IMR-90 (cell line): ENCODE measurements around the gene CNKSR3. TPM values are rescaled to one million over a fixed set of nuclear protein-coding genes. Genes with fewer than 3 reads are reported as not detected.

Source experiments
- ATAC-seq: fragments of 200-7000 bp; cut with Tn5 transposase; 2 replicates; pipeline ENCODE4 v1.9.1; 2020; ENCODE audit warnings: low read depth, mild to moderate bottlenecking, moderate library complexity
- BruUV-seq: library from RNA; stranded (reverse); fragments of 400-500 nt; replicated peaks from 2 replicates; lab custom pipeline; 2021; lab: Mats Ljungman, UMichigan
- CTCF ChIA-PET: fragments of 300-600 bp; formaldehyde crosslinking; extraction: SDS; loops from one replicate; lab custom pipeline; 2021; ENCODE audit warnings: antibody characterized with exemption; lab: Yijun Ruan, JAX
- POLR2A ChIA-PET: fragments of 300-600 bp; sonication (Branson Sonifier 250); formaldehyde crosslinking; loops from one replicate; lab custom pipeline; 2022; ENCODE audit warnings: antibody characterized with exemption; ENCODE audit not compliant: unreplicated experiment; lab: Charles Lee
- DNase-seq: peaks from one replicate; pipeline ENCODE4 v3.0.0; 2013
- H2AFZ ChIP-seq: replicated peaks from 2 replicates; pipeline ENCODE3; 2013; ENCODE audit warnings: low read length, mild to moderate bottlenecking; ENCODE audit not compliant: poor library complexity
- H2AK5ac ChIP-seq: 2 replicates; pipeline ENCODE4 v1.6.1; 2013; ENCODE audit warnings: low read depth, low read length, inconsistent platforms
- H2AK9ac ChIP-seq: replicated peaks from 2 replicates; pipeline ENCODE3; 2013; ENCODE audit warnings: mild to moderate bottlenecking, low read depth, low read length, moderate library complexity; ENCODE audit not compliant: poor library complexity
- H2BK120ac ChIP-seq: 2 replicates; pipeline ENCODE4 v1.6.1; 2013; ENCODE audit warnings: low read depth, low read length, inconsistent platforms
- H2BK15ac ChIP-seq: 3 replicates; pipeline ENCODE4 v1.6.1; 2013; ENCODE audit warnings: low read depth, low read length, inconsistent platforms
- H2BK20ac ChIP-seq: 2 replicates; pipeline ENCODE4 v1.6.1; 2013; ENCODE audit warnings: low read depth, mild to moderate bottlenecking, inconsistent platforms, low read length, moderate library complexity
- H2BK5ac ChIP-seq: 2 replicates; pipeline ENCODE4 v1.6.1; 2013; ENCODE audit warnings: mild to moderate bottlenecking, low read depth, low read length, inconsistent platforms; ENCODE audit not compliant: poor library complexity, severe bottlenecking
- H3K14ac ChIP-seq: replicated peaks from 2 replicates; pipeline ENCODE4 v1.6.1; 2013; ENCODE audit warnings: low read depth, low read length, inconsistent platforms
- H3K18ac ChIP-seq: 2 replicates; pipeline ENCODE4 v1.6.1; 2013; ENCODE audit warnings: low read depth, low read length, control low read depth
- H3K23ac ChIP-seq: 2 replicates; pipeline ENCODE4 v1.6.1; 2013; ENCODE audit warnings: low read depth, low read length, inconsistent platforms
- H3K27ac ChIP-seq: 2 replicates; pipeline ENCODE4 v1.5.1; 2013; ENCODE audit warnings: mild to moderate bottlenecking, control low read depth, low read length; ENCODE audit not compliant: insufficient read depth
- H3K27me3 ChIP-seq: 2 replicates; pipeline ENCODE4 v1.6.1; 2013; ENCODE audit warnings: low read length; ENCODE audit not compliant: control insufficient read depth, insufficient read depth
- H3K36me3 ChIP-seq: 2 replicates; pipeline ENCODE4 v1.6.1; 2013; ENCODE audit warnings: low read length, mixed read lengths; ENCODE audit not compliant: control insufficient read depth, insufficient read depth
- H3K4ac ChIP-seq: 2 replicates; pipeline ENCODE4 v1.6.1; 2013; ENCODE audit warnings: low read depth, low read length, inconsistent platforms
- H3K4me1 ChIP-seq: 2 replicates; pipeline ENCODE4 v1.6.1; 2013; ENCODE audit warnings: low read length, mixed read lengths; ENCODE audit not compliant: control insufficient read depth, insufficient read depth
- H3K4me2 ChIP-seq: 2 replicates; pipeline ENCODE4 v1.6.1; 2013; ENCODE audit warnings: low read depth, mild to moderate bottlenecking, control low read depth, low read length, moderate library complexity
- H3K4me3 ChIP-seq: 2 replicates; pipeline ENCODE4 v1.5.1; 2013; ENCODE audit warnings: low read depth, mild to moderate bottlenecking, control low read depth, low read length, moderate library complexity; ENCODE audit not compliant: insufficient read depth
- H3K56ac ChIP-seq: 2 replicates; pipeline ENCODE4 v1.6.1; 2013; ENCODE audit warnings: low read length, inconsistent platforms; ENCODE audit not compliant: insufficient read depth; ENCODE audit errors: extremely low read depth
- H3K79me1 ChIP-seq, 2 experiments: 2 replicates each; pipeline ENCODE4 v1.6.1; 2013; ENCODE audit warnings: low read length in 2 of 2, inconsistent platforms in 1 of 2, low read depth in 1 of 2
- H3K9ac ChIP-seq: 2 replicates; pipeline ENCODE4 v1.6.1; 2013; ENCODE audit warnings: low read depth, low read length, control low read depth
- H3K9me1 ChIP-seq: 2 replicates; pipeline ENCODE4 v1.6.1; 2013; ENCODE audit warnings: low read length, inconsistent platforms; ENCODE audit not compliant: insufficient read depth
- H3K9me3 ChIP-seq: 2 replicates; pipeline ENCODE4 v1.6.1; 2013; ENCODE audit warnings: low read length; ENCODE audit not compliant: control insufficient read depth, insufficient read depth
- H4K20me1 ChIP-seq: 2 replicates; pipeline ENCODE4 v1.6.1; 2013; ENCODE audit warnings: low read length, inconsistent platforms; ENCODE audit not compliant: insufficient read depth
- H4K5ac ChIP-seq: 2 replicates; pipeline ENCODE4 v1.6.1; 2013; ENCODE audit warnings: mild to moderate bottlenecking, low read depth, low read length, control low read depth
- H4K8ac ChIP-seq, 2 experiments: 2 replicates each; pipeline ENCODE4 v1.6.1; 2013; ENCODE audit warnings: low read depth in 2 of 2, low read length in 2 of 2, control low read depth in 1 of 2, inconsistent platforms in 1 of 2
- H4K91ac ChIP-seq: 2 replicates; pipeline ENCODE4 v1.6.1; 2013; ENCODE audit warnings: low read depth, low read length, inconsistent platforms; ENCODE audit not compliant: insufficient read depth
- FOS ChIP-seq: fragments of 150-350 bp; IDR thresholded peaks from 2 replicates; pipeline ENCODE4 v1.6.1; 2016; ENCODE audit warnings: low read depth, low read length
- RAD21 ChIP-seq: IDR thresholded peaks from 2 replicates; pipeline ENCODE4 v1.6.1; 2012; ENCODE audit warnings: low read length, improper control_type of control experiment
- WGBS, 2 experiments: methylation state at CpG; one replicate each; pipeline versions ENCODE4 v1.1.5 to v1.1.7; 2013; ENCODE audit warnings: missing lambda C conversion rate in 2 of 2; ENCODE audit not compliant: insufficient read length in 1 of 2; ENCODE audit errors: extremely low coverage in 2 of 2; 5-methylcytosine and 5-hydroxymethylcytosine counted together
- dilution Hi-C: fragments of 300-500 bp; cut with HindIII; formaldehyde crosslinking; loops from one replicate; pipeline ENCODE4 v1.14.3; 2018; ENCODE audit warnings: low sequenced_read_pairs; ENCODE audit not compliant: unreplicated experiment
- in situ Hi-C: fragments of 300-500 bp; cut with MboI; formaldehyde crosslinking; loops from 3 replicates; pipeline ENCODE4 v1.14.3; 2019; ENCODE audit warnings: low sequenced_read_pairs, inconsistent platforms, mixed read lengths
- intact Hi-C: fragments of 100-400 bp; cut with micrococcal nuclease; formaldehyde crosslinking; loops from 2 replicates; pipeline ENCODE4 v1.10.0; 2022
- polyA plus RNA-seq, 3 experiments: library from polyadenylated mRNA; depleted of rRNA; stranded (reverse); fragments of >200 nt; gene quantifications; 2 replicates each; pipeline ENCODE4 v1.2.3, GENCODE V29; 2012; ENCODE audit warnings: low replicate concordance in 1 of 3
- total RNA-seq: library from RNA; depleted of rRNA; stranded (reverse); fragments of >200 nt; gene quantifications from 2 replicates; pipeline ENCODE4 v1.2.3, GENCODE V29; 2012
- TF ChIP-seq, protein P1 (sequence below): fragments of 150-350 bp; IDR thresholded peaks from 2 replicates; pipeline ENCODE4 v1.6.1; 2017; ENCODE audit warnings: mild to moderate bottlenecking, antibody characterized with exemption, low read length, low read depth
- TF ChIP-seq, protein P2 (sequence below): conservative IDR thresholded peaks from 2 replicates; pipeline ENCODE4 v1.5.1; 2012; ENCODE audit warnings: mild to moderate bottlenecking, low read depth, low read length, improper control_type of control experiment

The CNKSR3 gene
- total and polyA plus RNA-seq, 2 of the 4 experiments (the other 2 are of a cell fraction), result 6.7 to 15.8 TPM

DNA sequence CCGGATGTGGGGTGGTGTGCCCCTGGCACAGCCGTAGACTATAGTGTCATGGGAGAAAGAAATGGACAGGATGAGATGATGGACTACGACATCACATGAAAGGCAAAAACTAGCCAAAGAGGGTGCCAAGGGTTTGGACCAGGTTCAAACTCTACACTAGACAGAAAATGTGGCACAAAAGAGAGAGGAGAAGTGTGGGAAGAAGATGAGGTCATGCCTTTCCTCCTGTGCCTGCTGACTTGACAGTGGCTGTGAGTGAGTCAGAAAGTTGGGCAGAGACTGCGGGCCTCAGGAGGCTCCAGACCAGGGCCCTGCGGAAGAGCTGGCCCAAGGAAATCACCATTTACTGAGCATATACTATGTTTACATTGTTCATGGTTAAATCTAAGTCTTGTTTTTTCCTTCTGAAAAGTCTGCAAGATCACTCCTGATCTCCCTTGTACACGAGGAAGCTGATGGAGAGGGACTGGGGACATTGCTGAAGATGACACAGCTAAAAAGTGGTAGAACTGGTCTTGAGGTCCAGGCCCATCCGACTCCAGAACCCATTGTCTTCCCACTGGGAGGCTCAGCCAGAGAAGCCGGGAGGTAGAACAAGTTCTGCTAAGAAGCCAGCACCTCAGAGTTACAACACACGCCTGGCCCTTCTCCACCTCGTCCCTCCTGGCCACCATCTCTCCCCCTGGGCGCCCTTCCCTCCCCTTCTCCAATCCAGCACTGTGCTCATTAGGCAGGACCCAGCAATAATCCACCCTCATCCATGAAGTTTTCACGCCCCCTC lies 35.6 kb downstream of the CNKSR3 start (continued):
- TF ChIP-seq, protein P1, sequence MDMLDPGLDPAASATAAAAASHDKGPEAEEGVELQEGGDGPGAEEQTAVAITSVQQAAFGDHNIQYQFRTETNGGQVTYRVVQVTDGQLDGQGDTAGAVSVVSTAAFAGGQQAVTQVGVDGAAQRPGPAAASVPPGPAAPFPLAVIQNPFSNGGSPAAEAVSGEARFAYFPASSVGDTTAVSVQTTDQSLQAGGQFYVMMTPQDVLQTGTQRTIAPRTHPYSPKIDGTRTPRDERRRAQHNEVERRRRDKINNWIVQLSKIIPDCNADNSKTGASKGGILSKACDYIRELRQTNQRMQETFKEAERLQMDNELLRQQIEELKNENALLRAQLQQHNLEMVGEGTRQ, result no peak
- TF ChIP-seq RAD21, result no peak

DNA sequence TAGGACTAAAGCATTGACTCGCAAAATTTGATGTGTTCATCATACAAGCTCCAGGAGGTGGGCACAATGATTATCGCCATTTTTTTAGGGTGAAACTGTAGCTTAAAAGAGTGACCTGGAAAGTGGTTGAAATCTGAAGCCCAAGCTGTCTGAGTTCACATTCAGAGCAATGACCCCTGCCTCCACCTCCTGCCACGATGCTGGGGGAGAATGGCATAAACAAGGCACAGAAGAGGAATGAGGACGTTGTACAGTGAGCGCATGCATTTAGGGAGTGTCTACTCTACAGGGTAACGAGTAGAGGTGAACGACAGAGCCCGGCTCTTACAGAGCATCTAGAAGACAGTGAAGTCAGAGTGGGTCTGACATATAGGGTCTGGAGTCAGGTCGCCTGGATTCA lies 37.2 kb downstream of the CNKSR3 start:
- Histone ChIP-seq H3K27ac (no peak overlapping the region), H3K4ac (no peak overlapping the region), H3K9me1 (peaks cover 19% of the 10 kb centered on the region), H3K9me3 (no peaks in the 10 kb centered on the region; the same call in 1 of the 2 replicates), H4K8ac (no peak overlapping the region), H3K9ac (no peak overlapping the region), H2BK5ac (no peak overlapping the region), H3K14ac (no peak overlapping the region), H4K5ac (no peak overlapping the region), H3K27me3 (no peaks in the 10 kb centered on the region), H3K23ac (no peak overlapping the region), H2BK120ac (no peak overlapping the region), H4K91ac (no peak overlapping the region), H3K4me2 (no peak overlapping the region), H3K18ac (no peak overlapping the region), H4K20me1 (no peaks in the 10 kb centered on the region; the same call in 1 of the 2 replicates), H2BK20ac (no peak overlapping the region), H3K79me1 (peaks cover 44 to 72% of the 10 kb centered on the region in 2 experiments), H3K36me3 (no peaks in the 10 kb centered on the region), H2AFZ (no peak overlapping the region), H2AK5ac (no peak overlapping the region), H3K4me3 (no peak overlapping the region), H2BK15ac (no peak overlapping the region), H2AK9ac (no peak overlapping the region), H3K4me1 (peaks cover 13% of the 10 kb centered on the region), H3K56ac (no peak overlapping the region)
- intact Hi-C loops, result no loop called here
- dilution Hi-C loops, result no loop called here
- ATAC-seq (no peak), DNase-seq (no peak)
- WGBS, 2 experiments, result 100% methylated on average over 2 of the region's 9 CpGs; no CpG with 5 or more reads in 1 of the 2 experiments
- in situ Hi-C loops, result no loop called here
- ChIA-PET CTCF (no interaction called here), POLR2A (no interaction called here)
- BruUV-seq, result no TSS peak
- TF ChIP-seq FOS, result no peak
- TF ChIP-seq, protein P2, sequence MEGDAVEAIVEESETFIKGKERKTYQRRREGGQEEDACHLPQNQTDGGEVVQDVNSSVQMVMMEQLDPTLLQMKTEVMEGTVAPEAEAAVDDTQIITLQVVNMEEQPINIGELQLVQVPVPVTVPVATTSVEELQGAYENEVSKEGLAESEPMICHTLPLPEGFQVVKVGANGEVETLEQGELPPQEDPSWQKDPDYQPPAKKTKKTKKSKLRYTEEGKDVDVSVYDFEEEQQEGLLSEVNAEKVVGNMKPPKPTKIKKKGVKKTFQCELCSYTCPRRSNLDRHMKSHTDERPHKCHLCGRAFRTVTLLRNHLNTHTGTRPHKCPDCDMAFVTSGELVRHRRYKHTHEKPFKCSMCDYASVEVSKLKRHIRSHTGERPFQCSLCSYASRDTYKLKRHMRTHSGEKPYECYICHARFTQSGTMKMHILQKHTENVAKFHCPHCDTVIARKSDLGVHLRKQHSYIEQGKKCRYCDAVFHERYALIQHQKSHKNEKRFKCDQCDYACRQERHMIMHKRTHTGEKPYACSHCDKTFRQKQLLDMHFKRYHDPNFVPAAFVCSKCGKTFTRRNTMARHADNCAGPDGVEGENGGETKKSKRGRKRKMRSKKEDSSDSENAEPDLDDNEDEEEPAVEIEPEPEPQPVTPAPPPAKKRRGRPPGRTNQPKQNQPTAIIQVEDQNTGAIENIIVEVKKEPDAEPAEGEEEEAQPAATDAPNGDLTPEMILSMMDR, result no peak
